ENCODE measurements around the gene DCC. TPM values are rescaled to one million over a fixed set of nuclear protein-coding genes. Genes with fewer than 3 reads are reported as not detected.

The DCC gene
- total and polyA plus RNA-seq, 2 of the 8 experiments (the other 6 are each of a cell fraction or from before 2014, with no cell fraction given), result 0.14 to 1.4 TPM

DNA sequence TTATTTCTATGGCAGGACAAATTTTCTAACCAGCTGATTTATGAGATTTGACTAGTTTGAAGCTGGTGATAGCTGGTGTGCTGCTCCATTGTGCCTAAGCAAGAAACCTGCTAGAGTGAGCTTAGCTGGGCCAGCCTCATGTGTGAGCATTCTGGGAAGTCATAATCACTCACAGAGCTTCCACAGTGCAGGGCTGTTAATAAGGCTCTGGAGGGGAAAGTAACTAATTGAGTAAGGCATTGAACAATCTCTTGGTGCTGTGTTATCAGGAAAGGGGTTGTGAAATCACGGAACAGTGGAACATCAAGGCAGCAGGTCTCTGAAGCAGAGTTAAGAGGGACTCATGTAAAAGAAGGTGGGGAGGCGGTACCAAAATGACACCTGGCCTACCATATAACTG lies 1111.9 kb downstream of the DCC start:
- Histone ChIP-seq H2BK20ac (ENCODE audit: low read length) (no peak overlapping the region), H2BK5ac (ENCODE audit: low read depth, low read length) (no peak overlapping the region), H3K79me1 (ENCODE audit: low read depth, low read length) (no peaks in the 10 kb centered on the region), H3K56ac (replicated peaks; ENCODE audit: insufficient read length, low read depth, low read length) (no peak overlapping the region), H3K4me3 (ENCODE audit: extremely low read depth in 1 of 4, insufficient read depth in 2 of 4, low read depth in 3 of 4, low read length in 4 of 4) (no peak overlapping the region), H2BK12ac (ENCODE audit: low read depth, low read length) (no peak overlapping the region), H4K91ac (replicated peaks; ENCODE audit: insufficient read length, low read length) (no peak overlapping the region), H2BK120ac (replicated peaks; ENCODE audit: low read depth, low read length) (no peak overlapping the region), H3K23ac (ENCODE audit: insufficient read length) (no peak overlapping the region), H3K4ac (replicated peaks; ENCODE audit: insufficient read length, low read depth, low read length) (no peak overlapping the region), H3K9ac (replicated peaks in 1 of 4; ENCODE audit: extremely low read depth in 1 of 4, low read depth in 3 of 4, low read length in 3 of 4) (no peak overlapping the region), H3K4me2 (ENCODE audit: insufficient read depth in 1 of 2, low read depth in 2 of 2, low read length in 2 of 2) (no peak overlapping the region), H3K23me2 (ENCODE audit: low read depth, low read length) (no peaks in the 10 kb centered on the region), H2BK15ac (ENCODE audit: low read length) (no peak overlapping the region), H4K20me1 (replicated peaks in 1 of 2; ENCODE audit: control insufficient read depth in 1 of 2, insufficient read depth in 2 of 2, low read length in 2 of 2) (no peaks in the 10 kb centered on the region), H3K18ac (ENCODE audit: extremely low read depth, low read length) (no peak overlapping the region), H3K27ac (ENCODE audit: low read depth, low read length) (no peak overlapping the region), H2AK5ac (ENCODE audit: low read depth, low read length) (no peak overlapping the region), H3K14ac (ENCODE audit: insufficient read length) (no peak overlapping the region), H3K9me3 (ENCODE audit: insufficient read depth in 2 of 2, low read depth in 1 of 2, low read length in 1 of 2) (no peaks in the 10 kb centered on the region), H4K8ac (ENCODE audit: extremely low read depth, insufficient read depth, low read length) (no peak overlapping the region), H3K27me3 (replicated peaks in 1 of 4; ENCODE audit: control insufficient read depth in 3 of 4, extremely low read depth in 1 of 4, insufficient read depth in 3 of 4, low read length in 3 of 4) (no peaks in the 10 kb centered on the region), H4K5ac (ENCODE audit: insufficient read length, low read depth, low read length) (no peak overlapping the region), H3K79me2 (ENCODE audit: control insufficient read depth in 1 of 2, insufficient read depth in 2 of 2, low read length in 2 of 2) (no peaks in the 10 kb centered on the region), H3K4me1 (replicated peaks in 1 of 4; ENCODE audit: control insufficient read depth in 3 of 4, insufficient read depth in 4 of 4, low read length in 3 of 4) (no peaks in the 10 kb centered on the region), H2AFZ (ENCODE audit: low read length) (no peak overlapping the region), H3K36me3 (ENCODE audit: control insufficient read depth in 2 of 4, insufficient read depth in 4 of 4, low read length in 3 of 4) (no peaks in the 10 kb centered on the region)
- ChIA-PET CTCF (ENCODE audit: partially characterized antibody) (no interaction called here), POLR2A (ENCODE audit: partially characterized antibody) (no interaction called here)
- DNase-seq (ENCODE audit: low read depth in 1 of 2, low spot score in 2 of 2) (no peak), FAIRE-seq (no peak)
- TF ChIP-seq CREB1 (IDR thresholded peaks at IDR 0.05) (no peak), TBP (IDR thresholded peaks at IDR 0.05; ENCODE audit: low read depth, low read length) (no peak)
- WGBS, 2 experiments (ENCODE audit: extremely low coverage in 1 of 2, insufficient coverage in 1 of 2, insufficient read length in 1 of 2, insufficient replicate concordance in 2 of 2, low coverage in 1 of 2, low lambda C conversion rate in 2 of 2, missing lambda C conversion rate in 1 of 2), result 69% methylated on average over 2 of the region's 2 CpGs; no CpG with 5 or more reads in 1 of the 2 experiments

Data from H1 (cell line).